Aorta (tissue), 5 donors: Measurements from ENCODE around the gene UTP20. TPM values are rescaled to one million over a fixed set of nuclear protein-coding genes. Genes with fewer than 3 reads are reported as not detected.
"Not testable (repeated sequence)": the region's sequence is repeated elsewhere in the genome, so short reads cannot be mapped to it uniquely, and the experiment has no call there.

ENCODE experiments used
- ATAC-seq: fragments of 200-7000 bp; cut with Tn5 transposase; one replicate; pipeline ENCODE4 v1.9.1; 2022; ENCODE audit warnings: moderate library complexity; ENCODE audit not compliant: low FRiP score
- DNase-seq, 2 donors: peaks; one replicate each; pipeline ENCODE4 v3.0.0-alpha.2; 2020
- H3K27ac ChIP-seq, 2 donors: one replicate each; pipeline ENCODE4 v1.5.1; 2013; ENCODE audit warnings: low read length in 2 of 2, mild to moderate bottlenecking in 2 of 2, moderate library complexity in 2 of 2, control low read depth in 1 of 2, inconsistent platforms in 1 of 2, low read depth in 1 of 2
- H3K27me3 ChIP-seq, 2 donors: one replicate each; pipeline ENCODE4 v1.6.1; 2013; ENCODE audit warnings: control low read depth in 1 of 2, low read length in 1 of 2, mild to moderate bottlenecking in 1 of 2, moderate library complexity in 1 of 2; ENCODE audit not compliant: insufficient read depth in 2 of 2, control insufficient read depth in 1 of 2
- H3K36me3 ChIP-seq, 2 donors: one replicate each; pipeline ENCODE4 v1.6.1; 2013; ENCODE audit warnings: control low read depth in 1 of 2, low read length in 1 of 2, mild to moderate bottlenecking in 1 of 2; ENCODE audit not compliant: insufficient read depth in 2 of 2, control insufficient read depth in 1 of 2
- H3K4me1 ChIP-seq, 2 donors: one replicate each; pipeline ENCODE4 v1.6.1; 2013; ENCODE audit warnings: low read length in 2 of 2, control low read depth in 1 of 2, mild to moderate bottlenecking in 1 of 2, moderate library complexity in 1 of 2; ENCODE audit not compliant: insufficient read depth in 2 of 2, control insufficient read depth in 1 of 2
- H3K4me3 ChIP-seq, 2 donors: one replicate each; pipeline ENCODE4 v1.5.1; 2013; ENCODE audit warnings: low read length in 2 of 2, control low read depth in 1 of 2, mild to moderate bottlenecking in 1 of 2
- H3K9me3 ChIP-seq: one replicate; pipeline ENCODE4 v1.6.1; 2013; ENCODE audit warnings: mild to moderate bottlenecking, low read length; ENCODE audit not compliant: control insufficient read depth
- WGBS, 2 donors: extraction: QIAGEN DNeasy Blood & Tissue Kit; methylation state at CpG; one replicate each; pipeline ENCODE4 v1.1.7; 2013; 5-methylcytosine and 5-hydroxymethylcytosine counted together
- intact Hi-C, 2 donors: fragments of 100-400 bp; cut with DNase I; formaldehyde crosslinking; loops; one replicate each; pipeline versions ENCODE4 v1.14.2 to v1.15.0; 2022
- polyA plus RNA-seq, 2 donors: library from polyadenylated mRNA; stranded (reverse); fragments of 200-250 nt; gene quantifications; one replicate each; pipeline ENCODE4 v1.2.3, GENCODE V29; 2013
- total RNA-seq, 2 donors: library from RNA; stranded (reverse); fragmentation: NEBNext Ultra II Directional; extraction: Animal tissue kit (Norgen Biotek cat#: 25700); gene quantifications; one replicate each; pipeline ENCODE4 v1.2.1, GENCODE V29; 2021
- donor health status: healthy with polysubstance abuse.
- donor health status: Bipolar disorder and iron deficiency.
- donor health status: DM: no; HTN: no; CAD: no.
- donor health status: DM: no; HTN: no; CAD: no.
- donor health status: DM: yes; HTN: yes; CAD: no.

Gene UTP20
- total and polyA plus RNA-seq, 4 donors: 0.50 to 15.3 (median 6.6) TPM

DNA sequence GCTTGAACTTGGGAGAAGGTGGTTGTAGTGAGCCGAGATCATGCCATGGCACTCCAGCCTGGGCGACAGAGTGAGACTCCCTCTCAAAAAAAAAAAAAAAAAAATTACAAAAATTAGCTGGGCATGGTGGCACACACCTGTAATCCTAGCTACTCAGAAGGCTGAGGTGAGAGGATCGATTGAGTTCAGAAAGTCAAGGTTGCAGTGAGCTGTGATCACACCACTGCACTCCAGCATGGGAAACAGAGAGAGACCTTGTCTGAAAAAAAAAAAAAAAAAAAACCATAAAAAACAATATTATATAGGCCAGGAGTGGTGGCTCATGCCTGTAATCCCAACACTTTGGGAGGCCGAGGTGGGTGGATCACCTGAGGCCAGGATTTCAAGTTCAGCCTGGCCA lies 142.2 kb downstream of the UTP20 start:
- ATAC-seq, H3K27me3 ChIP-seq, H3K9me3 ChIP-seq, DNase-seq, H3K4me1 ChIP-seq, H3K36me3 ChIP-seq, H3K27ac ChIP-seq, H3K4me3 ChIP-seq, intact Hi-C loops: not testable (repeated sequence)
- WGBS, 2 donors: 88 to 89% methylated on average over 4 of the region's 4 CpGs

DNA sequence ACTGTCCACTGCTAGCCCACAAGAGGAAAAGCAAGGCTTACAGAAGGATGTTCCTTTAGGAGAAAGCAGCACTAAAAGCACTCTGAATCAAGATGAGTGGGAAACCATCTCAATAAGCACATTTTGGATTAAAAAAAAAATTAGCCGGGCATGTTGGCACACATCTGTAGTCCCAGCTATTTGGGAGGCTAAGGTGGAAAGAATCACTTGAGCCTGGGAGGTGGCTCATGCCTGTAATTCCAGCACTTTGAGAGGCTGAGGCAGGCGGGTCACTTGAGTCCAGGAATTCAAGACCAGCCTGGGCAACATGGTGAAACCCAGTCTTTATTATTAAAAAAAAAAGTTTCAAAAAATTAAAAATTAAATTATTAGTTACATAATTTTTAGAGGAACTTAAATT lies 144.7 kb downstream of the UTP20 start:
- no peak overlapping the region for H3K4me3 ChIP-seq
- intact Hi-C loops: no loop called here
- H3K27me3 ChIP-seq: no peaks in the 10 kb centered on the region
- no peak overlapping the region for H3K27ac ChIP-seq
- DNase-seq (no peak), ATAC-seq (no peak)
- H3K9me3 ChIP-seq: no peaks in the 10 kb centered on the region
- WGBS, 2 donors: 41 to 83% methylated on average over 2 of the region's 2 CpGs
- H3K4me1 ChIP-seq: no peaks in the 10 kb centered on the region
- H3K36me3 ChIP-seq: no peaks in the 10 kb centered on the region

DNA sequence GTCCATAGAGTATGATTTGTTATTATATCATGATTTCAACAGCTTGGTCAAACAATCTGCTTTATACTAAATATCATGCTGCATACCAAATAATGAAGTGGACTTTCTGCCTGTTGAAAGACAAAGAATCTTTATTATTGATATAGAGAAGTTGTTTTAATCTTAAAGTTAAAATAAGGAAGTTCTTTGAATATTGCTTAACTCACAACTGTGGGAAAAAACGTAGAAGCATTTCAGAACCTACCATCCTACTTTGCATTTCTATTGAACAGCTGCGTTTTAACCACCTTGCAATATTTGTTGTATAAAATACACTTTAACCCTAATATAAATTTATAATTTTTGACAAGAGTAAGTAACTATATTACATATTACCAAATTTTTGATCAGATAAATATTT lies 150.6 kb downstream of the UTP20 start:
- no peak for ATAC-seq
- 64% methylated on average over 2 of the region's 2 CpGs for WGBS, 2 donors
- intact Hi-C loops: no loop called here
- no peak for DNase-seq
- Histone ChIP-seq H3K4me3 (no peak overlapping the region), H3K27ac (no peak overlapping the region), H3K9me3 (no peaks in the 10 kb centered on the region), H3K36me3 (no peaks in the 10 kb centered on the region), H3K27me3 (no peaks in the 10 kb centered on the region), H3K4me1 (no peaks in the 10 kb centered on the region)

- Histone ChIP-seq H3K36me3 (no peaks in the 10 kb centered on the region), H3K27ac (no peak overlapping the region), H3K4me3 (no peak overlapping the region), H3K9me3 (no peaks in the 10 kb centered on the region), H3K4me1 (no peaks in the 10 kb centered on the region), H3K27me3 (no peaks in the 10 kb centered on the region)
- DNase-seq (no peak), ATAC-seq (no peak)
- intact Hi-C loops: no loop called here
These were observed 156.2 kb downstream of the UTP20 start for GRCh38 chr12:101436136-101436535.

Other genes with a start within 250 kb of the UTP20 start
- not detected for gene SLC5A8, start 69.9 kb upstream of the UTP20 start, total RNA-seq
- gene SLC5A8, start 69.9 kb upstream of the UTP20 start, polyA plus RNA-seq: not detected
- 10 to 100 TPM; 93.4 to 94.0 TPM for gene ARL1, start 127.7 kb downstream of the UTP20 start, total RNA-seq
- gene ARL1, start 127.7 kb downstream of the UTP20 start, polyA plus RNA-seq: 10 to 100 TPM; 38.9 to 58.6 TPM
- gene SPIC, start 195.2 kb downstream of the UTP20 start, total RNA-seq: under 1 TPM in 1 of 2 donors, not detected in 1; 0.33 TPM
- gene SPIC, start 195.2 kb downstream of the UTP20 start, polyA plus RNA-seq: not detected